NCI-H128 (cell line): ENCODE measurements around the gene INAFM2.

Experiments
- DNase-seq: peaks from one replicate; lab custom pipeline; 2025; ENCODE audit not compliant: unreplicated experiment; lab: John Stamatoyannopoulos, UW

Gene INAFM2

DNA sequence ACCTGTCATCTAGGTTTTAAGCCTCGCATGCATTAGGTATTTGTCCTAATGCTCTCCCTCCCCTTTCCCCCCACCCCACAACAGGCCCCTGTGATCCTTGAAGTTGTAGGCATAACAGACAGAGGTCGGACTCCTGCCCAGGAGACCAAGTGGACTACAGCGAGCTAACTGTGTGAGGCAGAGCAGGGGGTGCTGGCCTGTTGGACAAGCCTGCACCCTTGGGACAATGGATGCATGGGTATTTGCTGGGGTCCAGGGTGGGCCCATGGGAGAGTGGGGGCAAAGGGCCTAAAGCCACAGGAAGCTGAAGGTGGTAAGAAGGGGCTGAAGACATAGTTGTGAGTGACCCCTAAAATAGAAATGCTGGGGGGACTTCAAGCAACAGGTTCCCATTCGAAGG, 18.2 kb upstream of the INAFM2 start:
- DNase-seq, result no peak

DNA sequence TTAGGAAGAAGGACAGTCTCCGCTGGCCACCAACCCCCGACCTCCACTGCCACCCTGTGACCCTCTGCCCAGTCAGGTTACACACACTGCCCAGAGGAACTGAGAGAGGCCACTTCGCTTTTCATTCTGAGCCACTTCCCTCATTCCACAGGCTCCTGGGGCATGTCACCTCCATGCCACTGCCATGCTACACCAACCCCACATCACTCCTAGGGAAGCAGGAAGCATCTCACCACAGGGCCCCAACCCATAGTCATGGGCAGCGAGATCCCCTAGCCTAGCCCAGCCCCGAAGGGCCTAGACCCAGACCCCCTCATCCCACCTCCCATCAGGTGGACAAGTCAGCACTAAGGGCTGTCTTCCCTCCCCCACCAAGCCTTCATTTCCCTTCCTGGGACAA, 17.1 kb upstream of the INAFM2 start:
- no peak for DNase-seq

DNA sequence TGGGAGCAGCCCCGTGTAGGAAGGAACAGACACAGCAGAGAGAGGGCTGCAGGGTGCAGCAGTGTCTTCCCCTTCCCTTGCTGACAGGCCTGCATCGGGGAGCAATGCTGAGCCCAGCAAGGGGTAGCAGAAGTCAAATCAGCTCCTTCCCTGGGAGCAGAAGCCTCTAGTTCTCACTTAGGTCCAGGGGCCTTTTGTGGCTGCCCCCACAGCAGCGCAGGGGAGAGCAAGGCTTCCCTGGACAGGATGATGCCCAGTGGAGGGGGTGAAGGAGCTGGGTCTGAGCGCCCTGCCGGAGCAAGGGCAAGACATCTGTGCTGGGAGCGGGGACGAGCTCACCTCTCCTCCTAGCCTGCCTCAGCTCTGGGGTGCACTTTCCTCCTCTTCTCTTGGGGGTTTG, 16.6 kb upstream of the INAFM2 start:
- DNase-seq, result no peak

DNA sequence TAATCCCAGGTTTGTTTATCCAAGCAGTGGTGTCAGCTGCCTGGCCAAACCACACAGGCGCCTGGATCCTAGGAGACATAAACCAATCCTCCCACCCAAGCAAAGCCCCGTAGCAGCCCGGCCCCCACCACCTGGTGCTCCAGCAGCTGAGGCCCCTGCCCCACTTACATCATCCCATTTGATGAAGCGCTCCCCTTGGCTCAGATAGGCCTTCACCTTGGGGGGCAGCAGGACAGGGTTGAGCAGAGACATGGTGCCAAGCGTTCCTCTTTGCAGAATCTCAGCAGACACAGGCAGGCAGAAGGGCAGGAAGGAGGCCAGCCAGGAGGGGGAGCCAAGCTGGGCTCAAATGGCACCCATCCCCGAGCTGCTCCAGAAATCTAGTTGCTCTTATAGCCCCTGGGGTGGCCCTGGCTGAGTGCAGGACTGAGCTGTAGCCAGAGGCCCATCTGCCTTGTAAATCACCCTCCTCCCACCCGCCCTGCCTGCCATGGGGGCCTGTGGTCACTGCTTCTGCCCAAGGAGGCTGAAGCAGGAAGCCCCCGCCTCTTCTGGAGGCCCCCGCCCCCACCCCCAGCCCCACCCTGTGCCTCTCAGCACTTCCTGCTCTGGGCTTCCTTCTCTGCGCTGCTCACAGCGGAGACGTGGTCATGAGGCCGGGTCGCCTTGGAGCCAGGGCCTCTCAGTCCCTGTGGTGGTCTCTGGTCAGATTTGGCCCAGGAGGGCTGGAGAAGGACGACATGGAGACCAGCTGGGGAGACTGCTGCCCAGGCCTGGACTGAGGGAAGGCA, 15.9 kb upstream of the INAFM2 start, which contains the start of gene PLCB2:
PLCB2 (minus strand) TSS at position 515 of the 791 bp plus-strand sequence; CDS start at position 252, 263 bp downstream.
- DNase-seq, result no peak

DNA sequence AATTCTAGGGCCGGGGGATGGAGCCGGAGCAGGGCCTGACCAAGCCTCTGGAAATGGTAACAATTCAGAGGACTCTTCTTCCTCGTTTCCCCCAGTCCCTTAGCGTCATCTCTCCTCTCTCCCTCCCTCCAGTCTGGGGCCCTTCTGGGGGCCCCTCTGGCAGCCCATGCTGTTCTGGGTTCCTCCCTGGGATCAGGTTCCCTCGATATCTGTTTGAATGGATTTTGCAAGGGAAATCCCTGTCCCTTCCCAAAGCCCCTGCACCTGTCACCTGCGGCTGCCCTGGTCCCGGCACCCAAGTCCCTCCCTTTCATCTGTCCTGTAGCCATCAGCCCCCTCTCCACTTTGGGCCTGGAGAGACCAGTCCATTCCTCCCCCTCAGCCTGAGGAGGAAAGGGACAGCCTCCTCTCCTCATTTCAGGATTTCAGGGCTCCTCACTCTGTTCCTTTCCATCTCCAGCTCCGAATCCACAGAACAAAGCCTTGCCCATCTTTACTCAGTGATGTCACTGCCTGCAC, 14.1 kb upstream of the INAFM2 start:
- no peak for DNase-seq

DNA sequence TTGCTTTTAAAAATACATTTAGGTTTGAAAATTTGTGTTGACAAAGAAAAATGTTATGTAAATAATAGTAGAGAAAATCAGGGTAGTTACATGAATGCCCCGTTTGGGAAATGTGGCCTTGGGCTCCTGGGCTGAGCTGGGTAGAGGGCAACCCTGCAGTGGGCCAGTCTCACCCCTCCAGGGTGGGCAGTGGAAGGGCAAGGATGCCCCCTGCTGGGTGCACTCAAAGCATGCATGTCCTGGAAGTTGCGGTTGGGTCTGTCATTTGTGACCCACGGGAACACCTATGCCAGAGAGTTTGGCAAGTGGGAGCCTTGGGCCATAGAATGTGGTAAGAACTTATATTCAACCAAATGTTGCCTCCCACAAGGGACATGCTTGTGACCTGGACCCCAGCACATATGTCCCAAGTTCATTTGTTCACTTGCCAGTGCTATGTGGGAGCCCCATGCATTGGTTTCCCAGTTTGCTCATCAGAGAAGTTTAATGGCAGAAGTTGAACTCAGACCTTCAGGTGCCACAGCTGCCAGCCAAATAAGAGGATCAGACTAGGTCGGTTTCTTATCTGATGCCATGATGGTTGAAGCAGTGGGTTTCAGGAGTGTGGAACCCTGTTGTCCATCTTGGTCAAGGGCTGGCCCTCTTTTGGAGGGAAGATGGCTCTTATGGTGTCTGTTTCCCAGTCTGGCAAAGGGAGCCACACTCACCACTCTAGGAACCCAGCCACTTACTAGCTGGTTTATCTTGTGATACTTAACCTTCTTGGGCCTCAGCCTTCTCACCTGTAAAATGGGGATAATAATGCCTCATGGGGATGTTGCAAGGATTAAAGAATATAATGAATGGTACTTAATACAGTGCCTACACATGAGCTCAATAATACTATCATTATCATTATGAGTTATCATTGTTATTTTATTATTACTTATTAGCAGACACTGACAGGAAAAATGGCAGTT, 13.2 kb upstream of the INAFM2 start:
- DNase-seq, result no peak

DNA sequence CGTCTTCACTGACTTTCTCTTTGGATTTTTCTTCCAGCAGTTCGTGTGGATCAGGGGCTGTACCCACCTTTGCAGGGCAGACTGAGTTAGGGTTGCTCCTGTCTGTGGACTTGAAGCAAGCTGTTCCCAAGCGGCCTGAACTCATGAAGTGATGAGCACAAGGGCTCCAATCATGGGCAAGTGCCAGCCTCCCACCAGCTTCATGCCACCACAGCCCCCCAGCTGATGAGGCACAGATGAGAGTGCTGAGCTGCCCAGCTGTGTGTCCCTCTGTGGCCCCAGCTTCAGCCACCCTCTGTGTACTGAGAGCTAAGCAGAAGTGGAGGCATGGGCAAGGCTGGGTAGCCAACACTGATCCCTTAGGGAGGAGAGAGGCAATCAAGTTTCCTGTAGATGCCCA, 12.5 kb upstream of the INAFM2 start:
- no peak for DNase-seq

DNA sequence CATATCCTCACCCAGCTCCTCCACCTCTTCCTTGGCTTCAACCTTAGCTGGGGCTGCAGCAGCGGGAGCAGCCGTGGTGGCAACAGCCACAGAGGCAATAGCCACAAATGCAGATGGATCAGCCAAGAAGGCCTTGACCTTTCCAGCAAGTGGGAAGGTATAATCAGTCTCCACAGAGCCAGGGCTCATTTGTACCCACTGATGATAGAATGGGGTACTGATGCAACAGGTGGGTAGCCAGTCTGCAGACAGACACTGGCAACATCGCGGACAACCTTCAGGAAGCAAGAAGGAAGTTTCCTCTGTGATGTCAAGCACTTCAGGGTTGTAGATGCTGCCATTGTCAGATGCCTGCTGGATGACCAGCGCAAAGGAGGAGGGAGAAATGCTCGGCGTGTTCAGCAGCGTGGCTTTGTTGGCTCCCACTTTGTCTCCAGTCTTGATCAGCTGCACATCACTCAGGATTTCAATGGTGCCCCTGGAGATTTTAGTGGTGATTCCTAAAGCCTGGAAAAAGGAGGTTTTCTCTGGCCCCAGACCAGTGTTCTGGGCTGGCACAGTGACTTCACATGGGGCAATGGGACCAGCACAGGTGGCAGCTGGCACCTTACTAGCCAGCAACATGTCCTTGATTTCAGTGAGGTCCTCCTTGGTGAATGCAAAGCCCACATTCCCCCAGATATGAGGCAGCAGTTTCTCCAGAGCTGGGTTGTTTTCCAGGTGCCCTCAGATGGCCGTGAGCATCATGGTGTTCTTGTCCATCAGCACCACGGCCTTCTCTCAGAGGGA, 10.9 kb upstream of the INAFM2 start:
- DNase-seq, result no peak

DNA sequence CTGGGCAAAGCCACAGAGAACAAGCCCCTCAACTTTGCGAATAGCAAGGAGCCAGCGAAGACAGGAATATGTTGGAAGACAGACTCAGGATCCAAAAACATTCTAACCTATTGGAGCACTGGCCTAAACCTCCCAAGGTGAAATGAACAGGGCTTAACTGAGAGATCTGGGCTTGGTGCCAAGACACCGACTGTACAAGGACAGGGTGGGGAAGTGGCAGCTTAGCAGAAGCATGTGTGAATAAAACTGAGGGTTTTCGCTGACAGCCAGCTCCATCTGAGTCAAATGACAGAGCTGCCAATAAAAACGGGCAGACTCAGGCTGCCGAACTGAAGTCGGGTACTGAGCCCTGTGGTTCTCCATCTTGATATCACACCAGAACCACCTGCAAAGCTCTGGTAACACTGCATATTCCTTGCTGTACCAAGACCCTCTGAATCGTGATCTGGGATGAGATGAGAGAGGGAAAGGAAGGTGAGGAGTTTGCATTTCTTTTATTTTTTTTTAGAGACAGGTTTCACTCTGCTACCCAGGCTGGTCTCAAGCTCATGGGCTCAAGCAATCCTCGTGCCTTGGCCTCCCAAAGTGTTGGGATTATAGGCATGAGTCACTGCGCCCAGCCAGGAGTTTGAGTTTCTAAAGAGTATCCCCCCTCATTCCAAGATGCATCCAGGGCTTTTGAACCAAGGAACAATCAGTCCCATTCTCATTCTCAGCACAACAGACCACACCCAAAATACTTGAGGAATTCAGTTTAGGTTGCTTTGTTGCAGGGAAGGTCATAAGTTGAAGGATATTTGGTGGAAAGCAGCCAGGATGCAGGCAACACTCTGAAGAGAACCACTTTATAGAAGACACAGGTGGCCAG, 9.7 kb upstream of the INAFM2 start:
- DNase-seq, result peak; percentile 70

DNA sequence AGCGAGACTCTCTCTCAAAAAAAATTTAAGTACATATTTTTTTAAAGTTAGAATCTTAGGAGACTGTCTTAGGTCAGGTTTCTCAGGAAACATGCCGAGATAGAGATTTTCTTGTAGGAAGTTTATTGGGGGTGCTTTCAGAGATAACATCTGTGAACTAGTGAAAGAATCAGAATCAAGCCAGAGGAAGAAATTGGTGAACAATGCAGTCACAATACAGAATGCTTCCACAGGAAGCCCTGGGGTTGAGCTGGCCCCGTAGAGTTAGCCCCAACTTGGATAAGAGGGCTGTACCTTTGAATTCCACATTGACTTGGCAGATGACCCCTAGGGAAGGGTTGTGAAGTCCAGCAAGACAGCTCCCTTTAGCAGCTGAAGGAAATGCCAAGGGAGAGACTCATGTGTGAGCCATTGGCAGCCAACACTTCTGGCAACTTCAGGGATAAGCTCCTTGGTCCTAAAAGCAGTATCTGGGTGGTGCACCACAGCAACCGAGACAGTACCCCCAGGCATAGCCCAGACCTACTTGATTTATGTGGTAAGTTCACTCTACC, 8.7 kb upstream of the INAFM2 start:
- DNase-seq, result no peak

DNA sequence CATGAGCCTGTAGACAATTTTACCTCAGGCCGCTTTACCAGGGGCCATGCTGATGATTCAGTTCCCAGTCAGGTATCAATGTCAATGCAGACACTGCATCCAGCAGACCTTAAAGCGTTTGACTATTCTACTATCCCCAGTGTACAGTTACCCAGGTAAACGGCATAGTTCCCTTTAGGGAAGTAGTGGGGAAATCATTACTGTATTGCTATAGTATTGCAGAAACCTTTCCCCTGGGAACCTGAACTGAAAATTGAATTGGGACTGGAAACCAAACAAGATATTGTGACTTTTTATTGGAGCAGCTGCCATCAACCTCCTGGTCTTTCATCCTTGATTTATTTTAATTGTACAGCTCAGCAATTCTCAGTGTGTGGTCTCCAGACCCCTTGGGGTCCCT, 6.6 kb upstream of the INAFM2 start:
- no peak for DNase-seq

DNA sequence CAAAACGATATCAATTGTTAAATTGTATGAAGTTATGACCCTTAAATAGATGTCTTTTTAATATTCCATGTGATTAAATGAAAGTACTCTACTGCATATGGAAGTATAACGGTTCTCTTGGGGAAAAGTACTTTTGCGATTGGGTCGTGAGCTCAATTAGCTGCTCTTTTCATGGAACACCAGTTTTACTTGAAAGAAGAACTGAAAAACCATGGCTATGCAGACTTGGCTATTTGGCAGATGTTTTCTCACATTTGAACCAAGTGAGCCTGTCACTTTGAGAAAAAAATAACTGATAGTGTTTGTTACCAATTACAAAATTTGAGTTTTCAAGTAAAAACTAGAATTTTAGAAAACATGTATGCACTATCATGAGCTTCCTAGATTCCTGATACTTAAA, 5.9 kb upstream of the INAFM2 start:
- no peak for DNase-seq

DNA sequence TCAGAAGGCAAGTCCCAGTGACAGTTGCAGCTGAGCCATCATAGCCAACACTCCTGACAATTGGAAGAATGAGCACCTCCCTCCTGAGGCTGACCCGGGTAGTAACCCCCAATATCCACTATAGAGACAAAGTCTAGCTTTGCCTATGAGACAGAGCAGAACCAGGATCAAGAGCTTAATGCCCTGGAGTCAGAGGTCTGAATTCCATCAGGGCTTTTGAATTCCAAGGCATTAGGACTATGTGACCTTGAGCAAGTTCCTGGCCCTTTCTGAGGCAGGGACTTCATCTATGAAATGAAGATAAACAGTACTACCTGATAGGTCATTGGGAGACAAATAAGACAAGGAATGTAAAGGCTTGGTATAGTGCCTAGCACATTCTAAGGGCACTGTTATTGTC, 3.1 kb upstream of the INAFM2 start:
- no peak for DNase-seq

DNA sequence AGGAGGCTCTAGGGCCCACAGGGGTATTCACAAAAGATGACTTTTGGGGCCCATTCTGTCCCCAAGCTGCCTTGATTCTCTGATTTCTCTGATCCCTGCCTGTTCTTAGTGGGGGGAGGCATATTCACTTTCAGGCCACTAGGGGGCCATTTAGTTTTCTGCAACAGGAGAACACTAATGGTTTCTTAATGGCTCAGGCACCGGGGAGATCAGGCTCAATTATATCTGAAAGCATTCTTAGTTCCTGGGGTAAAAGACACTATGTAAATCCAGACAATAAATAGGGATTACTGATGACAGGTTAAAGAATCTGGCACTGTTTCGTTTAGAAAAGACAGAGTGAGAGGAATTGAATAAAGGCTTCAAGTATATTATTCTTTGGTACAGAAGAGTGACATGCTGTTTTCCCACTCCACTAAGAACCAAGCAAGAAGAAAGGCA, 2.5 kb upstream of the INAFM2 start:
- peak; percentile 8 for DNase-seq

DNA sequence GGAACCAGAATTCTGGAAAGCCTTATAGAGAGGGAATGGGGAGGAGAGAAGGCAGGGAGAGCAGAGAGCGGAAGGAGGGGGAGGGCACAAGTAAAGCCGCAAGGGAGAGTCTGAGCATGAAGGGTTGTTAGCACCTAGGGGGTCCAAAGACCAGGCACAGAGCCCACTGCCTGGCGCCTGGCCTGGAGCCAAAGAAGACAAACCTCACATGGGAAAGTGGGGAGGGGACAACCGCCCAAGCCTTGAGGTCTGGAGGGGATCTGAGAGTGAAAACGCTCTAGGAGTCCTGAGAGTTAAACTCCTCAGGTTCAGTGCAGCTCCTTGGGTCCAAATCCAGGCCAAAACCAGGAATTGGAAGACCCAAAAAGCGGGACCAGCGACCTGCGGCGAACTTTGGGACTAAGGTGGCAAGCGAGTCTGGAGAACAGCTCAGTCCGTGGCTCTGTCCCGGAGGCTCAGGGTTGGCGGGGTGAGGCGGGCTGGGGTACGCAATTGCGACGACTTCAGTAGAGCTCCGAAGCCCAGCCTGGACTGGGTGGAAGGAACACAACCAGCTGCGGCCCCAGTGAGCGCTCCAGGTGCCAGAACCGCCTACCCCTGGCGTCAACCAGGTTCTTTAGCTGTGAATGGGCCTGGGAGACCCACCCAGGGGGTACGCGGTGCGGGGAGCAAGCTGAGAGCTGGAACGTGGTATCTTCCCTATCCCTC, 807 bp upstream of the INAFM2 start:
- DNase-seq, result no peak

DNA sequence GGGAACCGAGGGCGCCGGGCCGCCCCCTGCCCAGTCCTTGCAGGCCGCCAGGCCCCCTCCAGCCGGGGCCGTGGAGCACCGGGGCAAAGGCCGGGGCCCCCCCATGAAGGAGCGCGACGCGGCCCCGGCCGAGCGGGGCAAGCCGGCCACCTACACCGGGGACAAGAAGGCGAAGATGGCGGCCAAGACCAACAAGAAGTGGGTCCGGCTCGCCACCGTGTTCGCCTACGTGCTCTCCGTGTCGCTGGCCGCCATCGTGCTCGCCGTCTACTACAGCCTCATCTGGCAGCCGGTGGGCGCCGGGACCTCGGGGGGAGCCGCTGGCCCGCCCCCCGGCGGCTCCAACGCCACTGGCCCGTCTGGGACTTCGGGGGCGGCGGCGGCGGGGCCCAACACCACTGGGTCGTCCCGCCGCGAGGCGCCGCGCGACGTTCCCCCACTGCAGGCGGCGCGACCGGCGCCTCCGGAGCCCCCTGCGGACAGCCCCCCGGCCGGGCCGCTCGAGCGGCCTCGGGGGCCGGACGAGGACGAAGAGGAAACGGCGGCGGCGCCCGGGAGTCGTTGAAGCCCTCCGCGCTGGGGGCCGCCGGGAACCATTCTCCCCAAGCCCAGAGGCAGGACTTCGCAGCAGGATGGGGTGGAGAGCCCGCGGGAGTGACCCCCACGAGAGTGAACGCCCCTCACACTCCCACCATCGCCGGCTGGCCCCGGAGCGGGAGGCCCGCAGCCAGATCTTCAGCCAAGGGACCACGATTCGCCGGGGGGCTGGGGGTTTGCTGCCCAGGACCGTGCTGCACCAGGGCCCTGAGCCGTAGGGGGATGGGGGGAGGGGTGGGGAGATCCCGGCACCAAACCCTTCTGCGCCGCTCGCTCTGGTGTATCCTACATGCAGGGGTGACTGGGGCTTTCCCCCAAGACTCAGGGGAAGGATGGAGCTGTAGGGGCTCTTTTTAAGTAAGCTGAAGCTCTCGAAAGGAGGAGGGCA, 753 bp downstream of the INAFM2 start:
- DNase-seq, result no peak

DNA sequence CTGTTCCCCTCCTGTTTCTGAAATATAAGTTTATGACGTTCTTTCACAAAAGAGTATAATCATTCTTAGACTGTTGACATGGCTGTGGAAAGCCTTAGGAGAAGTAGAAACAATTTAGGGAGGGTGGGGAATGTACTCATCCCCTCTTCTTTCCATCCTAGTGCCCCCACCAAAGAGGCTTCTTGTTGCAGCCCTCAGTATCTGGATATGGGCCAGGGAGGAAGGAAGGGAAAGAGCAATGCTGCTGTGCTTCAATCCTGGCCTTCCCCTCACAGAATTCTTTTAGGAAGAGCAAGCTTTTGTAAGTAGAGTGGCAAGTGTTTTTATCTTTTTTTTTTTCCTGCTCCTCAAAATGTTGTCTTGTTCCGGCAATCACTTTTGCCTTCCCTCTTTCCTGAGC, 1.7 kb downstream of the INAFM2 start:
- DNase-seq, result no peak

DNA sequence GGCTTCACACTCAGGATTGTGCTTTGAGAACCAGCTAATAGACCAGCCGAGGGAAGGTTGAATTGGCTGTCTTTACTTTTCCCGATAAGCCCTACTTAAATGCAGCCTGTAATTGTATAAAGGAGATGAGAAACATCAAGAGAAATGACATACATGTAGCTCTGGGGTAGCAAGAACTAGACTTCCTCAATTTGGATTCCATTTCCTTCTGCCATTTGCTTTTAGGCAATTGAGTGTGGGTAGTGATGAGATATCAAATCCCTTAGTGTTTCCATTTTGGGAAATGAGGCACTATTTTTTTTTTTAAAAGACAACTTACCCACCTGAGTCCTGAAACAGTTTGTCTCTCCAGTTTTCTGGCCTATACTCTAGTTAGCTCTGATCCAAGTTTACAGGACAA, 2.2 kb downstream of the INAFM2 start:
- no peak for DNase-seq
